ENCODE measurements around the gene ITGA3.
A peak's percentile ranks its signal among the peaks of the same experiment; 100 is the strongest.

ITGA3 gene

GRCh38 chr17:50055426-50056216 lies at the start of gene ITGA3:
ITGA3 (plus strand) TSS chr17:50056110; CDS start chr17:50056440, 330 bp downstream.
- peak; percentile 96 for DNase-seq

DNA sequence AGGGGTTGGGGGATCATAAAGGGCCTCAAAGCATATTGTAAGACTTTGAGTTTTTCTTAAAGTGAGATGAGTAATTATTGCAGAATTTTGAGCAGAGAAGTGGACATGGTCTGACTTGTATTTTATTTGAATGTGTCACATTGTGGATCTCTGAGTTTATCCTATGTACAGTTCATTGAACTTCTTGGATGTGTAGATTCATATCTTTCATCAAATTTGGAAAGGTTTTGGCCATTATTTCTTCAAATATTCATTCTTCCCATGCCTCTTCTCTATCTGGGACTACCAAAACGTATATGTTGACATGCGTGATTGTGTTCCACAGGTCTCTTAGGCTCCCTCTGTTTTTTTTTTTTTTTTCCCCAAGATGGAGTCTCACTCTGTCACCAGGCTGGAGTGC lies 46.6 kb upstream of the ITGA3 start:
- DNase-seq: no peak

- DNase-seq: no peak
Measured at GRCh38 chr17:50013079-50013478, 42.8 kb upstream of the ITGA3 start.

- DNase-seq: no peak
Measured at GRCh38 chr17:50014471-50015088, 41.3 kb upstream of the ITGA3 start.

GRCh38 chr17:50015146-50015545 lies 40.8 kb upstream of the ITGA3 start:
- DNase-seq: no peak

- DNase-seq: no peak
Measured at GRCh38 chr17:50018909-50019308, 37.0 kb upstream of the ITGA3 start.

- DNase-seq: no peak
Measured at GRCh38 chr17:50020841-50021599, 34.9 kb upstream of the ITGA3 start.

- DNase-seq: no peak
Measured at GRCh38 chr17:50021681-50022370, 34.1 kb upstream of the ITGA3 start.

DNA sequence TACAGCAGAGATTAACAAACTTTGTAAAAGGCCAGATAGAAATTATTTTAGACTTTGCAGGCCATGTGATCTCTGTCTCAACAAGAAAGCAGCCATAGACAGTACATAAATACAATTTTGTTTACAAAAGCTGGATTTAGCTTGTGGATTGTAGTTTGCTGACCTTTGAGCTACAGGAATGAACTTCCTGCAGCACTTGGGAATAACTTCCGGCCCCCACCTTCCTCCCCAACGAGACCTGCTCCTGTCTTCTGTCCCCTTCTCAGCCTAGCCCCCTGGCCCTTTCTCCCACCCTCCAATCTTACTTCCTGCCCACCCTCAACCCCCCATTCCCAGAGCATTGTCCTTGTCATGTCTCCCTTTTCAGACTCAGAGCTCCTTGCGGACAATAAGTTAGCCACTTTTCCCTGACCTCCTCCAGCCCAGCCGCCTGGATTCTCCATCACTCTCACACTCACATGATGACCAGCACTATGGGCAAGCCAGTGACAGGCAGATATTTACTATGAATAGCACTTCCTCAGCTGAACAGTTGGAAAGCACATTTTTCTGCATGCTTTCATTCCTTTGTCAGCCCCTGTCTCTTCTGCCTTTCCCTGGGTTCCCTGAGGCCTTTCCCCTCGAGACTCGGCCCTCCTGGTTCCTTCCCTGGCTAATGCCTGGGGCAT lies 33.3 kb upstream of the ITGA3 start:
- DNase-seq: no peak

GRCh38 chr17:50023520-50023919 lies 32.4 kb upstream of the ITGA3 start:
- no peak for DNase-seq

DNA sequence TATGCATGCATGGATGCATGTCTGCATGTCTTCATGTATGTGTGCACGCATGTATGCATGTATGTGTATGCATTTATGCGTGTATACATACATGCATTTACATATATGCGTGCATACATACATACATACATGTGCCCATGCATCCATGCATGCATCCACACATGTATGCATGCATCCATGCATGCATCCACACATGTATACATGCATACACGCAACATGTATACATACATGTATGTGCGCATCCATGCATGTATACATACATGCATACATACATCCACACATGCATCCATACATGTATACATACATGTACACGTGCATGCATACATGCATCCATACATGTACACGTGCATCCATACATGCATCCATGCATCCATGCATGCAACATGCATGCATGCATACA lies 31.1 kb upstream of the ITGA3 start:
- DNase-seq: no peak

GRCh38 chr17:50026046-50026675 lies 29.7 kb upstream of the ITGA3 start:
- no peak for DNase-seq

DNA sequence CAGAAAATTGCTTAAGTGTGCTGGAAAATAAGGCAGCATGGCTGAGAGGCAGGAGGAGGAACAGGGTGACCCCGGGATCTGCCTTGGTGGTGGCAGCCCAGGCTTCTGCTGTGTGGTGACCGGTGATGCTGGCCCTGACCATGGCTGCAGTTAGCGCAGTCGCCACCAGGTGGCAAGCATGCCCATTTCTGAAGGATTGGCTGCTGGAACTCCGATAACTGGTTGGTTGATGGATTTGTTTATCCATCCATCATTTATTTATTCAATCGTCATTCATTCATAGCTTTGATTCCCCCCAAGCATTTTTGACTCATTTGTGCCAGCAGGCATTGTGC lies 29.1 kb upstream of the ITGA3 start:
- peak; percentile 68 for DNase-seq

DNA sequence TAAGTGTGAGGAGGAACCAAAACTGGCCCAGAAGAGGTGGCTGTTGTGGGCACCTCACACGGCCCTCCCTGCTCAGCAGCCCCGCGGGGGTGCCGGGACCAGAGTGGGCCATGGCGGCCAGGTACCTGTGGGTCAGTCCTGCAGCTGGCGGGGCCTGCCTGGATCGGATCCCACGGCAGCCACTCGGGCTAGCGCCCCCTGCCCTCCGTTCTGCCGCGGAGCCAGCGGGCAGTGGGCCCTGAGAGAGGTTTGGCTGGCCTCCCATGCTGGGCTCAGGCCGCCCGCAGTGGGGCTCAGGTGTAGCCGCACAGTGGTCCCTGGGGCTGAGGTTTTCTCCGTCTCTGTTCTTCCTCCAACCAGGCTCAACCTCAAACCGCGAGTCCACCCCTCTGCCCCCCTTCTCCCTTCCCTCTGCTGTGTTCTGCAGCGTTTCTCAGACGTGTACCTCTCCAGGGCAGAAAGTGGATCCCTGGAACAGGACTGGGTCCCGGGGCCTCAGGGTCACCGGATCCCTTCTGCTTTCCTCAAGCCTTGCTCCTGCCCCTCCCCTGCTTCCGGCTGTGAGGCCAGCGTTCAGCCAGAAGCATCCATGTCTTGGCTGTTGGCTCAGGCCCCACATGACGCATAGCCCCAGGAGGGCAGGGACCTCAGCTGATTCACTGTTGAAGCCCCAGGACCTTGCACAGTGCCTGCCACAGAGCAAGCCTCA lies 28.6 kb upstream of the ITGA3 start:
- DNase-seq: no peak

GRCh38 chr17:50027881-50028735 lies 27.8 kb upstream of the ITGA3 start:
- DNase-seq: no peak

DNA sequence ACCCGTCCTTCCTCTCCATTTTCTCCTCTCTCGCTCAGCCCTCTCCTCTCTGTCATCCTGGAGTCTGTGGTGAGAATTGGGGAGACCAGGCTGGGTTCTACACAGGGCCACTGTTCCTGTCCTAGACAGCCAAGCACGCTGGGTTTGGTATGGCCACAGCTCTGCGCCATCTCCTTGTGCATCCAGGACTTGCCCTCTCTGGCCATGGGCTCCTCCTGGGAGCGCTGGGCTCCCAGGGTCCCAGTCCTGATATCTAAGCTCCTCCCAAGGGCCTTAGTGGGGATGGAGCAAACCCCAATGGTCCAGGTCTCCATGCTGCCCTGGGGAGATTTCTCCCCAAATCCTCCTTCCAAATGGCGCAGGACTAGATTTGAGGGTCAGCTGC lies 27.2 kb upstream of the ITGA3 start:
- DNase-seq: no peak

- DNase-seq: no peak
Measured at GRCh38 chr17:50029185-50029584, 26.7 kb upstream of the ITGA3 start.

- DNase-seq: no peak
Measured at GRCh38 chr17:50033316-50033715, 22.6 kb upstream of the ITGA3 start.

GRCh38 chr17:50034498-50035364 lies 21.2 kb upstream of the ITGA3 start:
- no peak for DNase-seq

GRCh38 chr17:50035421-50035879 lies 20.5 kb upstream of the ITGA3 start:
- DNase-seq: no peak
